DOHH2 (cell line): ENCODE data around the gene LRRC1.

Source experiments
- CTCF ChIP-seq: fragments of 200-600 bp; sonication (generic); IDR thresholded peaks from one replicate; pipeline ENCODE4 v1.5.1; 2014; ENCODE audit warnings: antibody characterized with exemption, mild to moderate bottlenecking, low read depth, low read length; ENCODE audit not compliant: poor library complexity, severe bottlenecking
- EZH2phosphoT487 ChIP-seq: fragments of 200-600 bp; sonication (generic); IDR thresholded peaks from 2 replicates; pipeline ENCODE4 v1.6.1; 2017; ENCODE audit warnings: borderline replicate concordance, mild to moderate bottlenecking, antibody characterized with exemption, low read length, moderate library complexity, mixed read lengths

- TF ChIP-seq CTCF (no peak), EZH2phosphoT487 (no peak)
Measured at GRCh38 chr6:53802582-53802981, 7.8 kb downstream of the LRRC1 start.
